ENCODE results near the gene KIF6.

KIF6 gene

GRCh38 chr6:39471954-39472659 is 253.1 kb downstream of the KIF6 start:
- H3K27ac ChIP-seq (ENCODE audit: low read depth, low read length): no peak overlapping the region
- no peaks in the 10 kb centered on the region for H3K36me3 ChIP-seq (ENCODE audit: low read length)
- H3K27me3 ChIP-seq (ENCODE audit: low read length): no peaks in the 10 kb centered on the region
- no peak overlapping the region for H3K4me2 ChIP-seq (ENCODE audit: low read depth, low read length, poor library complexity, severe bottlenecking)
- no peaks in the 10 kb centered on the region for H3F3A ChIP-seq (ENCODE audit: insufficient read depth)
- H3K9me2 ChIP-seq (replicated peaks; ENCODE audit: insufficient read depth, low read length): no peaks in the 10 kb centered on the region
- H3K9me3 ChIP-seq (ENCODE audit: insufficient read depth, low read length): no peaks in the 10 kb centered on the region
- H3K4me3 ChIP-seq (ENCODE audit: insufficient read depth, low read length, poor library complexity, severe bottlenecking): no peak overlapping the region
- TF ChIP-seq CTCF (IDR thresholded peaks at IDR 0.05; ENCODE audit: insufficient read depth, low read length, poor library complexity, severe bottlenecking) (no peak), EZH2phosphoT487 (conservative IDR thresholded peaks at IDR 0.05; ENCODE audit: low read length) (no peak)
- H4K20me1 ChIP-seq (ENCODE audit: low read depth, low read length): no peaks in the 10 kb centered on the region
- no peak overlapping the region for H3K9ac ChIP-seq (ENCODE audit: low read length)
- no peaks in the 10 kb centered on the region for H3K79me2 ChIP-seq (ENCODE audit: insufficient read depth, low read length)
- no peak overlapping the region for H2AFZ ChIP-seq (ENCODE audit: low read depth, low read length, severe bottlenecking)

- Histone ChIP-seq H3K27ac (ENCODE audit: low read depth, low read length) (no peak overlapping the region), H3K36me3 (ENCODE audit: low read length) (no peaks in the 10 kb centered on the region), H3K9me3 (ENCODE audit: insufficient read depth, low read length) (no peaks in the 10 kb centered on the region), H3K4me3 (ENCODE audit: insufficient read depth, low read length, poor library complexity, severe bottlenecking) (no peak overlapping the region), H3K9me2 (replicated peaks; ENCODE audit: insufficient read depth, low read length) (no peaks in the 10 kb centered on the region), H3K9ac (ENCODE audit: low read length) (no peak overlapping the region), H3K27me3 (ENCODE audit: low read length) (no peaks in the 10 kb centered on the region), H2AFZ (ENCODE audit: low read depth, low read length, severe bottlenecking) (no peak overlapping the region), H3K79me2 (ENCODE audit: insufficient read depth, low read length) (no peaks in the 10 kb centered on the region), H3F3A (ENCODE audit: insufficient read depth) (no peaks in the 10 kb centered on the region), H4K20me1 (ENCODE audit: low read depth, low read length) (no peaks in the 10 kb centered on the region), H3K4me2 (ENCODE audit: low read depth, low read length, poor library complexity, severe bottlenecking) (no peak overlapping the region)
- no peak for TF ChIP-seq EZH2phosphoT487 (conservative IDR thresholded peaks at IDR 0.05; ENCODE audit: low read length)
- TF ChIP-seq CTCF (IDR thresholded peaks at IDR 0.05; ENCODE audit: insufficient read depth, low read length, poor library complexity, severe bottlenecking): no peak
These were observed 254.7 kb downstream of the KIF6 start for GRCh38 chr6:39470506-39470905.

GRCh38 chr6:39468385-39468784 is 256.8 kb downstream of the KIF6 start:
- no peak overlapping the region for H3K4me3 ChIP-seq (ENCODE audit: insufficient read depth, low read length, poor library complexity, severe bottlenecking)
- H3K27ac ChIP-seq (ENCODE audit: low read depth, low read length): no peak overlapping the region
- H3K9me3 ChIP-seq (ENCODE audit: insufficient read depth, low read length): no peaks in the 10 kb centered on the region
- H2AFZ ChIP-seq (ENCODE audit: low read depth, low read length, severe bottlenecking): no peak overlapping the region
- H3K36me3 ChIP-seq (ENCODE audit: low read length): no peaks in the 10 kb centered on the region
- no peaks in the 10 kb centered on the region for H3K79me2 ChIP-seq (ENCODE audit: insufficient read depth, low read length)
- no peak overlapping the region for H3K4me2 ChIP-seq (ENCODE audit: low read depth, low read length, poor library complexity, severe bottlenecking)
- H4K20me1 ChIP-seq (ENCODE audit: low read depth, low read length): no peaks in the 10 kb centered on the region
- H3K9ac ChIP-seq (ENCODE audit: low read length): no peak overlapping the region
- no peaks in the 10 kb centered on the region for H3F3A ChIP-seq (ENCODE audit: insufficient read depth)
- H3K9me2 ChIP-seq (replicated peaks; ENCODE audit: insufficient read depth, low read length): no peaks in the 10 kb centered on the region
- H3K27me3 ChIP-seq (ENCODE audit: low read length): no peaks in the 10 kb centered on the region
- TF ChIP-seq CTCF (IDR thresholded peaks at IDR 0.05; ENCODE audit: insufficient read depth, low read length, poor library complexity, severe bottlenecking) (no peak), EZH2phosphoT487 (conservative IDR thresholded peaks at IDR 0.05; ENCODE audit: low read length) (no peak)
